CD8-positive, alpha-beta memory T cell (primary cell): ENCODE measurements around the gene CPT1A. TPM values are rescaled to one million over a fixed set of nuclear protein-coding genes. Genes with fewer than 3 reads are reported as not detected.

Source experiments
- CTCF ChIA-PET: fragments of 350-600 bp; sonication (Branson Sonifier 250); formaldehyde crosslinking; loops from one replicate; lab custom pipeline; 2021; ENCODE audit warnings: antibody characterized with exemption; lab: Charles Lee
- POLR2A ChIA-PET: fragments of 350-600 bp; sonication (Branson Sonifier 250); formaldehyde crosslinking; loops from one replicate; lab custom pipeline; 2021; ENCODE audit warnings: antibody characterized with exemption; lab: Charles Lee
- DNase-seq, 5 donors: peaks; one replicate each; pipeline versions ENCODE4 v3.0.0 to v3.0.0-alpha.2; 2020 to 2022; ENCODE audit warnings: mixed read lengths in 1 of 5
- H3K27ac ChIP-seq: one replicate; pipeline ENCODE4 v1.7.0; 2013; ENCODE audit warnings: low read depth, mild to moderate bottlenecking, low read length, moderate library complexity
- H3K27me3 ChIP-seq: 2 replicates; pipeline ENCODE4 v1.7.0; 2013; ENCODE audit warnings: low read length, mild to moderate bottlenecking; ENCODE audit not compliant: insufficient read depth, poor library complexity, severe bottlenecking
- H3K36me3 ChIP-seq: 2 replicates; pipeline ENCODE4 v1.7.0; 2013; ENCODE audit warnings: mild to moderate bottlenecking, low read length, moderate library complexity; ENCODE audit not compliant: insufficient read depth
- H3K4me1 ChIP-seq: 2 replicates; pipeline ENCODE4 v1.7.0; 2013; ENCODE audit warnings: mild to moderate bottlenecking, low read length, moderate library complexity; ENCODE audit not compliant: insufficient read depth
- H3K4me3 ChIP-seq: 2 replicates; pipeline ENCODE4 v1.7.0; 2013; ENCODE audit warnings: mild to moderate bottlenecking, low read length
- H3K9me3 ChIP-seq: 2 replicates; pipeline ENCODE4 v1.7.0; 2013; ENCODE audit warnings: mild to moderate bottlenecking, low read length
- H3K27ac Mint-ChIP-seq, 8 donors: one replicate each; pipeline ENCODE4 v1.8.0; 2020 to 2021; ENCODE audit warnings: mixed read lengths in 8 of 8, mild to moderate bottlenecking in 6 of 8, inconsistent platforms in 3 of 8, moderate library complexity in 3 of 8
- H3K27me3 Mint-ChIP-seq, 2 donors: one replicate each; pipeline ENCODE4 v1.8.0; 2020 to 2021; ENCODE audit warnings: mixed read lengths in 2 of 2, mild to moderate bottlenecking in 1 of 2, moderate library complexity in 1 of 2
- H3K36me3 Mint-ChIP-seq, 3 donors: one replicate each; pipeline ENCODE4 v1.8.0; 2020 to 2021; ENCODE audit warnings: mixed read lengths in 3 of 3, inconsistent platforms in 1 of 3, mild to moderate bottlenecking in 1 of 3
- H3K4me1 Mint-ChIP-seq, 3 donors: one replicate each; pipeline ENCODE4 v1.8.0; 2020 to 2021; ENCODE audit warnings: mixed read lengths in 3 of 3, inconsistent platforms in 1 of 3, mild to moderate bottlenecking in 1 of 3
- H3K4me3 Mint-ChIP-seq, 7 donors: one replicate each; pipeline ENCODE4 v1.8.0; 2020 to 2021; ENCODE audit warnings: mixed read lengths in 7 of 7, mild to moderate bottlenecking in 6 of 7, moderate library complexity in 4 of 7, inconsistent platforms in 2 of 7
- H3K9me3 Mint-ChIP-seq, 5 donors: one replicate each; pipeline ENCODE4 v1.8.0; 2020 to 2022; ENCODE audit warnings: mixed read lengths in 5 of 5, mild to moderate bottlenecking in 3 of 5, moderate library complexity in 2 of 5, inconsistent platforms in 1 of 5
- polyA plus RNA-seq: library from polyadenylated mRNA; unstranded; fragments of 300-500 nt; fragmentation: Illumina TruSeq; gene quantifications from one replicate; pipeline ENCODE4 v1.2.3, GENCODE V29; 2021
- total RNA-seq, 2 experiments: library from RNA; stranded (reverse); gene quantifications; one replicate each; pipeline ENCODE4 v1.2.3, GENCODE V29; 2021

Gene CPT1A
- total and polyA plus RNA-seq, 3 experiments from 2014 or later: 9.8 to 27.4 (median 25.6) TPM

- POLR2A ChIA-PET: no interaction called here
- H3K36me3 ChIP-seq: no peaks in the 10 kb centered on the region
- H3K27me3 ChIP-seq: peaks cover 4% of the 10 kb centered on the region
- no peak overlapping the region for H3K4me3 ChIP-seq
- no peak for DNase-seq
- H3K27me3 Mint-ChIP-seq: peaks cover 5 to 14% of the 10 kb centered on the region in 2 donors
- H3K4me1 ChIP-seq: no peaks in the 10 kb centered on the region
- H3K36me3 Mint-ChIP-seq: no peaks in the 10 kb centered on the region
- no peaks in the 10 kb centered on the region for H3K9me3 ChIP-seq
- no peaks in the 10 kb centered on the region for H3K9me3 Mint-ChIP-seq
- no peak overlapping the region for H3K27ac Mint-ChIP-seq
- H3K4me1 Mint-ChIP-seq: no peaks in the 10 kb centered on the region
- no peak overlapping the region for H3K27ac ChIP-seq
- H3K4me3 Mint-ChIP-seq: no peak overlapping the region
- CTCF ChIA-PET: no interaction called here
Measured at GRCh38 chr11:68704887-68705286, 136.8 kb downstream of the CPT1A start.

Other genes starting within 250 kb of the CPT1A start
- 1 to 10 TPM; 1.7 to 2.0 TPM for gene GAL, start 157.4 kb downstream of the CPT1A start, total RNA-seq
- gene GAL, start 157.4 kb downstream of the CPT1A start, polyA plus RNA-seq: not detected
- 1 to 10 TPM; 1.3 TPM for gene TESMIN, start 90.4 kb downstream of the CPT1A start, total RNA-seq
- gene TESMIN, start 90.4 kb downstream of the CPT1A start, polyA plus RNA-seq: 3.2 TPM
- gene MRPL21, start 61.9 kb upstream of the CPT1A start, total RNA-seq: 100 to 1,000 TPM; 101 to 104 TPM
- gene MRPL21, start 61.9 kb upstream of the CPT1A start, polyA plus RNA-seq: 96.3 TPM
- 10 to 100 TPM; 25.7 to 27.8 TPM for gene IGHMBP2, start 62.0 kb upstream of the CPT1A start, total RNA-seq
- 9.9 TPM for gene IGHMBP2, start 62.0 kb upstream of the CPT1A start, polyA plus RNA-seq
- gene MRGPRD, start 139.1 kb upstream of the CPT1A start, total RNA-seq: not detected
- not detected for gene MRGPRD, start 139.1 kb upstream of the CPT1A start, polyA plus RNA-seq
- not detected for gene MRGPRF, start 171.3 kb upstream of the CPT1A start, total RNA-seq
- gene MRGPRF, start 171.3 kb upstream of the CPT1A start, polyA plus RNA-seq: not detected
- gene TPCN2, start 207.0 kb upstream of the CPT1A start, total RNA-seq: 10 to 100 TPM; 12.3 to 12.9 TPM
- gene TPCN2, start 207.0 kb upstream of the CPT1A start, polyA plus RNA-seq: 4.0 TPM